Lower leg skin (tissue), 3 donors: ENCODE measurements around the gene CACNA1I.
"Not testable (repeated sequence)": the region's sequence is repeated elsewhere in the genome, so short reads cannot be mapped to it uniquely, and the experiment has no call there.

Experiments used
- POLR2A ChIP-seq, 2 donors: fragments of 450-650 bp; IDR thresholded peaks; one replicate each; pipeline ENCODE4 v1.6.1; 2016 to 2017; ENCODE audit warnings: antibody characterized with exemption in 2 of 2, mild to moderate bottlenecking in 1 of 2, moderate library complexity in 1 of 2
- TF ChIP-seq, protein P1 (sequence below), 3 donors: fragments of 450-650 bp; IDR thresholded peaks; one replicate each; pipeline ENCODE4 v1.5.1; 2016; ENCODE audit warnings: antibody characterized with exemption in 3 of 3, mild to moderate bottlenecking in 3 of 3, moderate library complexity in 2 of 3

GRCh38 chr22:39522091-39522490 lies 48.5 kb upstream of the CACNA1I start:
- TF ChIP-seq, protein P1, sequence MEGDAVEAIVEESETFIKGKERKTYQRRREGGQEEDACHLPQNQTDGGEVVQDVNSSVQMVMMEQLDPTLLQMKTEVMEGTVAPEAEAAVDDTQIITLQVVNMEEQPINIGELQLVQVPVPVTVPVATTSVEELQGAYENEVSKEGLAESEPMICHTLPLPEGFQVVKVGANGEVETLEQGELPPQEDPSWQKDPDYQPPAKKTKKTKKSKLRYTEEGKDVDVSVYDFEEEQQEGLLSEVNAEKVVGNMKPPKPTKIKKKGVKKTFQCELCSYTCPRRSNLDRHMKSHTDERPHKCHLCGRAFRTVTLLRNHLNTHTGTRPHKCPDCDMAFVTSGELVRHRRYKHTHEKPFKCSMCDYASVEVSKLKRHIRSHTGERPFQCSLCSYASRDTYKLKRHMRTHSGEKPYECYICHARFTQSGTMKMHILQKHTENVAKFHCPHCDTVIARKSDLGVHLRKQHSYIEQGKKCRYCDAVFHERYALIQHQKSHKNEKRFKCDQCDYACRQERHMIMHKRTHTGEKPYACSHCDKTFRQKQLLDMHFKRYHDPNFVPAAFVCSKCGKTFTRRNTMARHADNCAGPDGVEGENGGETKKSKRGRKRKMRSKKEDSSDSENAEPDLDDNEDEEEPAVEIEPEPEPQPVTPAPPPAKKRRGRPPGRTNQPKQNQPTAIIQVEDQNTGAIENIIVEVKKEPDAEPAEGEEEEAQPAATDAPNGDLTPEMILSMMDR (IDR thresholded peaks at IDR 0.05), result not testable (repeated sequence)
- TF ChIP-seq POLR2A (IDR thresholded peaks at IDR 0.05), result not testable (repeated sequence)
